GM18520 (cell line): ENCODE results near the gene CST6.

Source experiments
- ATAC-seq: cut with Tn5 transposase; IDR thresholded peaks from one replicate; pipeline ENCODE4 v1.9.1; 2021; ENCODE audit not compliant: unreplicated experiment

The CST6 gene, protein sequence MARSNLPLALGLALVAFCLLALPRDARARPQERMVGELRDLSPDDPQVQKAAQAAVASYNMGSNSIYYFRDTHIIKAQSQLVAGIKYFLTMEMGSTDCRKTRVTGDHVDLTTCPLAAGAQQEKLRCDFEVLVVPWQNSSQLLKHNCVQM

DNA sequence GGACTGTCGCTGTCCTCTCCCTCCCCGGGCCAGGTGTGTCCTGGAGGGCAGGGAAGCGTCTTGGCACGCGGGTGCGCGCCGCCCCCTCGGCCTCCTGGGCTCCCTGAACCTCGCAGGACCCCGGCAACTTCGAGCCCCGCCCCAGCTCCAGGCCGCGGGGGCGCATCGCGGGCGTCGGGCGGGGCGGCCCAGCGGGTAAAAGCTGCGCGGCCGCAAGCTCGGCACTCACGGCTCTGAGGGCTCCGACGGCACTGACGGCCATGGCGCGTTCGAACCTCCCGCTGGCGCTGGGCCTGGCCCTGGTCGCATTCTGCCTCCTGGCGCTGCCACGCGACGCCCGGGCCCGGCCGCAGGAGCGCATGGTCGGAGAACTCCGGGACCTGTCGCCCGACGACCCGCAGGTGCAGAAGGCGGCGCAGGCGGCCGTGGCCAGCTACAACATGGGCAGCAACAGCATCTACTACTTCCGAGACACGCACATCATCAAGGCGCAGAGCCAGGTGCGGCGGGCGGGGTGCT, at the start of gene CST6:
CST6 (plus strand) TSS at position 224 of the 519 bp plus-strand sequence; CDS start at position 261, 37 bp downstream.
- ATAC-seq = no peak

DNA sequence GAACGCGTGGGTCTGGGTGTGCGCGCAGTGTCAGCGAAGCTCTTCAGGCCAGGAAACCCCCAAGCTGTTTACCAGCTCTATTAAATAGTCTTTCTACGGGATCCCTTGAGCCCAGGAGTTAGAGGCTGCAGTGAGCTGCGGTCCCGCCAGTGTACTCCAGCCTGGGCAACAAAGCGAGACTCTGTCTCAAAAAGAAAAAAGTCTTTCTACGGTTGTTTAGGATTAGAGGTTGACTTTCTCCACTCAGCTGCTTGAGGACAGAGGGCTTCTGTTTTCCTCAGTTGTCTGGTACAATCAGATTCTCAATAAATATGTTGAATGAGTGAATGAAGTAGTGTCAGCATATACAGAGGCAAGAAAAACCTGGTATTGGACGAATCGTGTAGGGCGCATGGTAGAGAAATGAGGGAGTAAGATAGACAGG, 49.7 kb upstream of the CST6 start:
- no peak for ATAC-seq

DNA sequence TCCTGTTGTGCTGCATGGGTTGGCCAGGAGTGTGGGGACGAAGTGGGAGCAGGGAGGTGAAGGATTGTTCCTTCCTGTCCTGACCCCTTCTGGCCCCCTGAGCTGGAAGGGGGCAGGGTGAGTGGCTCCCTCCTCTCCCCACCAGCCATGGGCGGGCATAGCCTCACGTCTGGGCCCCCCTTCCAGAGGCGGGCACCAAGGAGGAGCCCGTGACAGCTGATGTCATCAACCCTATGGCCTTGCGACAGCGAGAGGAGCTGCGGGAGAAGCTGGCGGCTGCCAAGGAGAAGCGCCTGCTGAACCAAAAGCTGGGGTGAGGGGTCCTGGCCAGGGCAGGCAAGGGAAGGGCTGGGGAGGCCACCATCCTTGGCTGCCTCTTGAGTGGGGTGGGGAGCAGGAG, 46.9 kb upstream of the CST6 start:
- no peak for ATAC-seq

DNA sequence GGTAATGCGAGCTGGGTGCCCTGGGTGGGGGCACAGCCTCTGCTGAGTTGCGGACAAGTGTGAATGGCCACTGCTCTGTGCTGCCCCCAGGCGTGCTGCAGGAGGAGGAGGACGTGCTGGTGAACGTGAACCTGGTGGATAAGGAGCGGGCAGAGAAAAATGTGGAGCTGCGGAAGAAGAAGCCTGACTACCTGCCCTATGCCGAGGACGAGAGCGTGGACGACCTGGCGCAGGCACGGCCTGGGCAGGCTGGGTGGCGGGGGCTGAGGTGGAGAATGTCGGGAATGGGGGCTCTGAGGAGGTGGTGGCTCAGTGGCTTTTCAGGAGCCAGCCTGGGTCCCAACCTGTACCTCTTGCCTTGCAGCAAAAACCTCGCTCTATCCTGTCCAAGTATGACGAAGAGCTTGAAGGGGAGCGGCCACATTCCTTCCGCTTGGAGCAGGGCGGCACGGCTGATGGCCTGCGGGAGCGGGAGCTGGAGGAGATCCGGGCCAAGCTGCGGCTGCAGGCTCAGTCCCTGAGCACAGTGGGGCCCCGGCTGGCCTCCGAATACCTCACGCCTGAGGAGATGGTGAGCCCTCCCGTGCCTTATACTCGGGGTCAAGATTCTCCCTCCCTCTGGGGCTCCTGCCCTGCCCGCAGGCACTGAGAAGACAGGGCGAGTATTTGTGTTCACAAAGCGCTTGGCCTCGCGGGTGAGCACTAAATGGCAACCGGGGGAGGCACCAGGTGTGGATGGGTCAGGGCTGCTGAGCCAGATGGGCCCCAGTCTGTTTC, 45.6 kb upstream of the CST6 start:
- no peak for ATAC-seq

DNA sequence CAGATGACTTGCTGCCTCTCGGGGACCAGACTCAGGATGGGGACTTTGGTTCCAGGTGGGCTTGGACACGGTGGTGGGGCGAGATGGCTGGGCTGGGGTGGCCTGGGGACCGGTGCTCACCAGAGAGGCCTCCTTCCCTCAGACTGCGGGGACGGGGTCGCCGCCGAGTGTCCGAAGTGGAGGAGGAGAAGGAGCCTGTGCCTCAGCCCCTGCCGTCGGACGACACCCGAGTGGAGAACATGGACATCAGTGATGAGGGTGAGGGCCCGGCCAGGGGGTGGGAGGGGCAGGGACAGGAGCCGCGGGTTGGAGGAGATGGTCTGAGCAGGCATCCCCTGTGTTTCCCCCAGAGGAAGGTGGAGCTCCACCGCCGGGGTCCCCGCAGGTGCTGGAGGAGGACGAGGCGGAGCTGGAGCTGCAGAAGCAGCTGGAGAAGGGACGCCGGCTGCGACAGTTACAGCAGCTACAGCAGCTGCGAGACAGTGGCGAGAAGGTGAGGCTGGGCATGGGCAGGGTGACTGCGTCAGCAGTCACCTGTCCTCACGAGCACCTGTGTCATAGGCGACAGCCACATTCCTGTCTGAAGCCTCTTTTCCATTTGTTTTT, 44.4 kb upstream of the CST6 start:
- no peak for ATAC-seq

DNA sequence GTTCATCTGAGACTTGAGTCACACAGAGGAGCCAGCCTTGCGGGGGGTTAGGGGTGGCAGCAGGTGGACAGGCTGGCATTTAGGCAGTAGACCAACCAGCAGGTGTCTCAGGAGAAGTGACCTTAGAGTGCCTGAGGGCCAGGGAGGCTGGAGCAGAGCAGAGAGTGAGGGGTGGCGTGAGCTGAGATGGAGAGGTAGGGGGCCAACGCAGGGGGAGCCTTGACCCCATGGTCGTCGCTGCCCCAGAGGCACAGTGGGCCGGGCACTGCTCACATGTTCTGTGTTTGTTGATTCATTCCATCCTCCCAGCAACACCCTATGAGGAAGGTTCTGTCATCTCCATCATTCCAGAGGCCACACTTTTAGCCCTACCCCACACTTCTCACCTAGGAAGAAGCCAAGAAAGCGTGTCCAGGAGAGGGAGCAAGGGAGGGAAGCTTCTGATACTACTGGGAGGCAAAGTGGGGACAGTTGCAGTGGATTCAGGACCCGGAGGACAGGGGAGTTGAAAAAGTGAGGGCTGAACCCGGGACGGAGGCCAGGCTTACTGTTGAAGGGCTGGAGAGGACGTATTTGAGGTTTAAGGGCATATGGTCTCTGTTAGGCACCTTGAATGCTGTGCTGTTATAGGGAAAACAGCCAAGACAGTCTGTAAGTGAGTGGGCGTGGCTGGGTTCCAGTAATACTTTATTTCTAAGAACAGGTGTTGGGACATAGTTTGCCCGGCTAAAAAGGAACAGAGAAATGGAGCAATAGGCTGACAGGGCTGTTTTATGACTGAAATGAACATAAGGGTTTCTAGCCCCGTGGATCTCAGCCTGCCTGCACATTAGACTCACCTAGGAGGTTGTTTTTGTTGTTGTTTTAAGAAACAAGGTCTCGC, 43.0 kb upstream of the CST6 start:
- no peak for ATAC-seq

DNA sequence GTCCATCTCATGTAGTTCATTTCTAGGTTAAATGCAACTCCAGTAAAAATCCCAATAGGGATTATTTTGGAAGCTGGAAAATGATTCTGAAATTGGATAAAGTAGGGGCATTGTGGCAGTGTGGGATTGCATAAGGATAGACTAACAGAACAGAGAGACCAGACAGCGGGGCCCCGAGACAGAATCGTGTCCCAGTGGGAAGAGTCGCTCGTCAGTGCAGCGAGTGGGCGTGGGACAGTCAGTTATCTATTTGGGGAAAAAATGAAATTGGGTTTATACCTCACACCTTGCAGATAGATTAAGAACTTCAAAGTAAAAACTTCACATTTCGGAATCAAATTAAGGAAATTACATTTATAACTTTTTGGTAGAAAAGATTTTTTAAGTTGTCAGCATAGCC, 39.7 kb upstream of the CST6 start:
- no peak for ATAC-seq

DNA sequence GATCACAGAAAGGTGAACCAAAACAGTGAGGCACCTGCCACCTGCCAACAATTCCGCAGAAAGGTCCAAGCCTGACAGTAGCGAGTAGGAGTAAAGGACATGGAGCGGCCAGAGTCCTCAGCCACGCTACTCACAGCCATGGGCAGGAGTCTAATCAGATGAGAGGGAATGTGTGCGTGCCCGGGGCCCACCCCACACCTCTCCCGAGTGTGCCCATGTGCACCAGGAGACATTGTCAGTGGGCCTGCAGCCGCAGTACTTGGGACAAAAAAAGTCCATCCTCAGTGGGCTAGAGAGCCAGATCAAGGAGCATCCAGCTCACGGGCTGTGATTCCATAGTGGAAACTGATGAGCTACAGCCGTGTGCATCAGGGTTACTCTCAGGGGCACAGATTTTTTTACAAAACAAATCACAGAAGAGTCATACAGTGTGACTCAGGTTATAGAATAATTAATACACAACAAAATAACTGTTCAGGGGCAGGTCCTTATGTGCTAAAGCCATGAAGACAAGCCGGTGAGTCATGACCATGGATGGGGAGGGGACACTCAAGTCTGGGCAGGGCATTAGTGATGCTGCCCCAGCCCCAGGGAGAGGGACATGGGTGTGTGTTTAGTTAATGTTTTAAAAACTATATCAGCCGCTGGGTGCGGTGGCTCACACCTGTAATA, 38.2 kb upstream of the CST6 start:
- ATAC-seq = no peak

DNA sequence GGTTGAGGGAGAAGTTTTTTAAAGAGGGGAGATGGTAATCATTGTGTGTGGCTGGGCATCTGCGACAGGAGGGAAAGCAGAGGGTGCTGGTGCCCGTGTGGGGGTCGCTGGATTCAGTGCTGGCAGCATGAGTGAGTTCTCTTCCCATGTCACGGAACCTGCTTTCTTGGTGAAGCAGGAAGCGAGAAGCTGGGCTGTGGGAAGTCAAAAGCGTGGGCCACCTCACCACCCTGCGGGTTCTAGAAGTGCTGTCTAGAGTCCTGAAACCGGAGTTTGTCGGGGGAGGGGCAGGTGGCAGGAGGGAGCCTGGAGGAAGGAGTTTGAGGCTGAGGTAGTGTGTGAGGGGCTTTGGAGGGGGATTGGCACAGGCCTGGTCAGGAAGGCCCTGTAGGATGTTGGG, 36.0 kb upstream of the CST6 start:
- ATAC-seq = no peak

DNA sequence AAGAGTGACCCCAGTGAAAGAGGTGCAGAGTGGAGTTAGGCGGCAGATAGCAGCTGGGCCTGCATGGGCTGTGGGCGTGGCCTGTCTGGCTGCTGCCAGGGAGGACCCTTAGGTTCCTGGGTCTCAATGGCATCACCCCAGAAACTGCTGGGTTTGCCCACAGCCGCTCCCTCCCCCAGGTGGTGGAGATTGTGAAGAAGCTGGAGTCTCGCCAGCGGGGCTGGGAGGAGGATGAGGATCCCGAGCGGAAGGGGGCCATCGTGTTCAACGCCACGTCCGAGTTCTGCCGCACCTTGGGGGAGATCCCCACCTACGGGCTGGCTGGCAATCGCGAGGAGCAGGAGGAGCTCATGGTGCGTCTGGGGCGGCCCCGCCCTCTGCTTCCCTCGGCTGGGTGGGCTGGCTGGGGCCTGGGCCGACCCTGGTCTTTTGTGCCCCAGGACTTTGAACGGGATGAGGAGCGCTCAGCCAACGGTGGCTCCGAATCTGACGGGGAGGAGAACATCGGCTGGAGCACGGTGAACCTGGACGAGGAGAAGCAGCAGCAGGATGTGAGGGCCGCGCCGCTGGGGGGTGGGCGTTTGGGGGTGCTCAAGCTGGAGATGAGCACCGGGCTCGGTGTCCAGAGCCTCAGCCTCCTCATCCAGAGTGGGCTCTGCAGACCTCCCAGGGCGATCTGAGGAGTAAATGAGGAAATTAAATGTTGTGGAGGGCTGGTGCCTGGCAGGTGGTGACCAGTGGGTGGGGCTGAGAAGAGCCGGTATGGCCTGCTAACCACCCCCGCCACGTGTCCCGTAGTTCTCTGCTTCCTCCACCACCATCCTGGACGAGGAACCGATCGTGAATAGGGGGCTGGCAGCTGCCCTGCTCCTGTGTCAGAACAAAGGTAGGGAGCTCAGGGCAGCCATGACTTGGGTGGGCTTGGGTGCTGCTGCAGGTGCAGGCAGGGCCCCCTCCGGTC, 35.3 kb upstream of the CST6 start:
- ATAC-seq = no peak

DNA sequence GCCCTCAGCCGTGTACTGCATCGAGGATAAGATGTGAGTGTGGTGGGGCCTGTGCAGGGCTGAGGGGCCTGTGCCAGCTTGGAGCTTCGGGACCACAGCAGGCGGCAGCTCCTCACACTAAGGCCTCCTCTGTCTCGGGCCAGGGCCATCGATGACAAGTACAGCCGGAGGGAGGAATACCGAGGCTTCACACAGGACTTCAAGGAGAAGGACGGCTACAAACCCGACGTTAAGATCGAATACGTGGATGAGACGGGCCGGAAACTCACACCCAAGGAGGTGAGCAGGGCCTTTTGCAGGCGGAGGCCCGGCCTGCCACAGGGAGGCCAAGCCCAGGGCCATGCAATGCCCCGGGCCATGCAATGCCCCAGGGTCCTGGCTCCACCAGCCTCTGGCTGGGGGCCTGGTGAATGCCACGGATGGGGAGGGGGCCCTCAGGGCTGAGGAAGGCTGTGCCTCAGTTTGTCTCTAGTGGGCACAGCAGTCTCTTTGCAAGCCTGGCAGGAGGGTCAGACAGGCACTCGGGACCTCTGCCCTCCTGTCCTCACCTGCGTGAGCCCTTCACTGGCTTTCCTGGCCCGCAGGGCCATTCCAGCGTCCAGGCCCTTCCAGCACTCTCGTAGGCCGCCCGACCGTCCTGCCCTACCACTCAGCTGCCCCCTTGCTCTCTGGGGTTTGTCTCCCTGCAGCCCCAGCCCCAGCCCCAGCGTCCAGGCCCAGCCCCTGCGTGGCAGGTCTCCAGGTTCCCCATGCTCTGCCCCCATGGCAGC, 34.0 kb upstream of the CST6 start:
- ATAC-seq = no peak

DNA sequence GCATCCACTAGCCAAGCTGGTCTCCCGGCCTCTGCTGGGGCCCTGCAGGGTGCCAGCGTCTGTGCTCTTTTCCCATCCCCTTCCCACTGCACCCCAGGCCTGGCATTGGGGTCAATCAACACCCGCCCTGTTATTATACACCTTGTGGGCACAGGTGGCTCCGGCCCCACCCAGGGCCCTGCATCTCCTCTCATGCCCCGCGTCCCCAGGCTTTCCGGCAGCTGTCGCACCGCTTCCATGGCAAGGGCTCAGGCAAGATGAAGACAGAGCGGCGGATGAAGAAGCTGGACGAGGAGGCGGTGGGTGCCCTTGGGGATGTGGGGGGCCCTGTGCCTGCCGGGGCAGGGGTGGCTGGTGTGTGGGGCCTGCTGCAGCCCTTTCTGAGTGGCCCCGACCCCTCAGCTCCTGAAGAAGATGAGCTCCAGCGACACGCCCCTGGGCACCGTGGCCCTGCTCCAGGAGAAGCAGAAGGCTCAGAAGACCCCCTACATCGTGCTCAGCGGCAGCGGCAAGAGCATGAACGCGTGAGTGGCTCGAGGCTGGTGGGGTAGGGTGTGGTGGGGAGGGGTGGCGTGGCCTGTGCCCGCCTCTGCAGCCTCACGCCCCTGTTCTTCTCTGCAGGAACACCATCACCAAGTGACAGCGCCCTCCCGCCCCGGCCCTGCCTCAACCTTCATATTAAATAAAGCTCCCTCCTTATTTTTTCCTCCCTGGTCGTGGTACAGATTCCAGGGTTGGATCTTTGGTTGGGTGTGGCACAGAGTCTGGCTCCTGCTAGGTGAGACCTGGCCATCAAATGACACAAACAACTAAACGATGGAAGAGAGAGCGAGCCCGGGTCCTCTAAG, 33.2 kb upstream of the CST6 start:
- ATAC-seq = no peak

DNA sequence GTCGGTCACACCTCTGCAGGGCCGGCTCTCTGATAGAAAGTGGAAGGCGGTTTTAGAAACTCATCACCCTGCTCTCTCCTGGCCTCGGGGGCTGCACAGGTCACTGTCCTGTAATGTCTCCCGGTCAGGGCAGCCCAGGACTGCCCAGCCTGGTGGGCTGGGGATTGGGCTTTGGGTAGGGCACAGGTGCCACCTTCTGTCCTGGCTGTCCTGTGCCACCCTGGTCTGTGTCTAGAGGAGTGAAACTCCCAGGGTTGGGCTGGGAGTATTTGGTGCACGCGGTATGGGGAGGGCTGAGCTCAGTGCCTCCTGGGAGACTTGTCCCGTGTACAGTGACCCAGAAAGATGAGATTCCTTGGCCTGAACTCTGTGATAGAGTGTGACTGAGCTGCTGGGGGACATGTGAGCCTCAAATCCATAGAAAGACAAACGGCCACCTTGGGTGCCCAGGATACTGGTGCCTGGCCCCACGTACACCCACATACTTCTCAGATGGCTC, 32.5 kb upstream of the CST6 start:
- no peak for ATAC-seq

DNA sequence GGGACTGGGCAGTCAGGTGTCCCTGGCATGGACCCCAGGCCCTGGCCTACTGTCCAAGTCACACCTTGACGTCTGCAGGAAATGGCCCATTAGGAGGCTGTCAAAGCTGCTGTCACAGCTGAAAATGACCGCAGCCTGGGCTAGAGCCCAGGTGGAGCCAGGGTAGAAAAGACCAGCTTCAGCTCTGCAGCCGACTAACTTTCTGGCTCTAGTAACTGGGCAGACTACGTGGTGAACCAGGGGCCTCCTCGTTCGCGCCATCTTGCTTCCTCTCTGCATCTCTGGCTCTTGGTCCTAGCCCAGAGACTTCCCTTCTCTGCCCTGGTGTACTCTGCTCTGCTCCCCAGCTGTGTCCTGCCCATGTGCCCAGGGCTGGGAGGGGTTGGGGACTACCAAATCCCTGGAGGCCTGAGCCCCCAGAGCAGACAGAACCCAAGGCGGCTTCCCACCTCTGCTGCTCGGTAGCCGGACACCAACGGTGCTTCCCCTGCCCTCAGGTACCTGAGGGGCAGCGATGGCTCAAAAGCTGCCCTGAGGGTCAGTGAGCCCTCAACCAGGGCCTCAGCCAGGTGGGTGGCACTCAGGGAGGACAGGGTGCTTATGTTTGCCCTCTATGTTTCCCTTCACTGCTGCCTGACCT, 30.6 kb upstream of the CST6 start:
- no peak for ATAC-seq

DNA sequence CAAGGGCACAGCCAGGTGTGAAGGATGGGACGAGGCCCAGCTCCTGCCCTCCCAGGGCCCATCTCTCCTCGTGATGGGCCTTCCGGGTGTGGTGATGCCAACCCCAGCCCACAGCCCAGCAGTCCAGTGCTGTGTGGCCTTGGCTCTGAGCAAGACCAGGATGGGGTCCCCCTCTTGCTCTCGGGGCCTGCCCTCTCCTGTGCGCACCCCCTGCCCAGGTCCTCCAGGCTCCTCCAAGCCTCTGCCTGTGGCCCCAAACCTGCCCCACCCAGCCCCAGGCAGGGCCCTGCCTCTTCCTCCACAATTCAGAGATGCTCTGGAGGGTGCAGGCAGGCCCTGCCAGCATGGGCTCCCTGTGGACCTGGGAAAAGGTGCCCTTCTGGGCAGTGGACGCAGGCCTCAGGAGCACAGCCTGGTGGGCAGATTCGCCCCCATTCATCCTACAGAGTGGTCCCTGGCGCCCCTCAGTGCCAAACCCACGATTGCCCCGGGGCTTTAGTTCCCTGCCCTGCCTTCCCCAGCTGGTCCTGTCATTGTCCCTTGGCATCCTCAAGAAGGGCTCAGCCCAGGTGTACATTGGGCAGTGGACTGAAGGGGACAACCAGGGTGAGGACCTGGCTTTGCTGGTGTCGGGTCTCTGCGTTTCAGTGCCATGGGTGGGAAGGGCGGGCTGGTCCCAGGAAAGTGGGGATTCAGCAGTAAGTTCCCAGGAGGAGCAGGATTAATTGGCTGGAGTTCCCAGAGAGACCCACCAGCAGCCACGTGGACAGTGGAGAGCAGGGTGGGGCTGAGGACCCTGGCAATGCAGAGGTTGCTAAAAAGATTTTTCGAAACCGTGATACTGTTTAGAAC, 29.6 kb upstream of the CST6 start:
- ATAC-seq = no peak
